HepG2 (cell line): ENCODE data around the gene SLC38A2. TPM values are rescaled to one million over a fixed set of nuclear protein-coding genes. Genes with fewer than 3 reads are reported as not detected.

Source experiments
- AGO2 ChIP-seq: fragments of 200-400 bp; formaldehyde crosslinking; optimal IDR thresholded peaks from 2 replicates; pipeline ENCODE3; 2017; ENCODE audit warnings: mild to moderate bottlenecking, low read depth, low read length, moderate library complexity
- CCDC6 ChIP-seq: sonication (generic); formaldehyde crosslinking; IDR thresholded peaks from 2 replicates; pipeline ENCODE4 v1.8.1; 2022; ENCODE audit warnings: mild to moderate bottlenecking, missing genetic modification reagents, moderate library complexity
- DNMT3B ChIP-seq: conservative IDR thresholded peaks from 2 replicates; pipeline ENCODE4 v1.6.1; 2016; ENCODE audit warnings: missing biosample characterization, control low read depth
- FIP1L1 ChIP-seq: fragments of 200-400 bp; formaldehyde crosslinking; IDR thresholded peaks from 2 replicates; pipeline ENCODE4 v1.6.1; 2018; ENCODE audit warnings: low read depth, mild to moderate bottlenecking, low read length, moderate library complexity, borderline replicate concordance; ENCODE audit not compliant: insufficient read depth
- FOSL2 ChIP-seq: sonication (generic); formaldehyde crosslinking; IDR thresholded peaks from 2 replicates; pipeline ENCODE4 v1.4.0; 2020; ENCODE audit warnings: missing genetic modification reagents
- HMG20A ChIP-seq: IDR thresholded peaks from 2 replicates; pipeline ENCODE4 v1.6.1; 2016; ENCODE audit warnings: borderline replicate concordance
- MTF1 ChIP-seq: sonication (generic); formaldehyde crosslinking; IDR thresholded peaks from 2 replicates; pipeline ENCODE4 v1.5.0; 2020; ENCODE audit warnings: missing genetic modification reagents
- NCOR1 ChIP-seq: fragments of 200-600 bp; sonication (generic); IDR thresholded peaks from 2 replicates; pipeline ENCODE4 v1.7.0; 2017; ENCODE audit warnings: antibody characterized with exemption, low read length, borderline replicate concordance
- PAF1 ChIP-seq: IDR thresholded peaks from 2 replicates; pipeline ENCODE4 v1.6.1; 2016; ENCODE audit warnings: missing genetic modification reagents, missing compliant biosample characterization
- POLR2G ChIP-seq: fragments of 200-400 bp; formaldehyde crosslinking; IDR thresholded peaks from 2 replicates; pipeline ENCODE4 v1.6.1; 2018; ENCODE audit warnings: mild to moderate bottlenecking, low read depth, low read length, moderate library complexity
- RBM22 ChIP-seq: fragments of 200-400 bp; formaldehyde crosslinking; optimal IDR thresholded peaks from 2 replicates; pipeline ENCODE3; 2017; ENCODE audit warnings: mild to moderate bottlenecking, low read length, moderate library complexity
- SSRP1 ChIP-seq: IDR thresholded peaks from 2 replicates; pipeline ENCODE4 v1.6.1; 2016; ENCODE audit warnings: control low read depth
- YEATS4 ChIP-seq: sonication (generic); formaldehyde crosslinking; IDR thresholded peaks from 2 replicates; pipeline ENCODE4 v1.4.0; 2020; ENCODE audit warnings: missing genetic modification reagents, borderline replicate concordance
- ZFP36L1 ChIP-seq: sonication (generic); formaldehyde crosslinking; IDR thresholded peaks from 2 replicates; pipeline ENCODE4 v1.8.0; 2022; ENCODE audit warnings: mild to moderate bottlenecking, missing genetic modification reagents, moderate library complexity
- ZFP37 ChIP-seq: sonication (generic); formaldehyde crosslinking; IDR thresholded peaks from 2 replicates; pipeline ENCODE4 v1.4.0; 2020; ENCODE audit warnings: missing genetic modification reagents, borderline replicate concordance
- ZNF12 ChIP-seq: sonication (generic); formaldehyde crosslinking; IDR thresholded peaks from 2 replicates; pipeline ENCODE4 v1.5.0; 2020; ENCODE audit warnings: missing genetic modification reagents
- ZNF24 ChIP-seq: fragments of 450-650 bp; IDR thresholded peaks from 2 replicates; pipeline ENCODE4 v1.6.1; 2017; ENCODE audit warnings: antibody characterized with exemption, mild to moderate bottlenecking
- ZNF441 ChIP-seq: sonication (generic); formaldehyde crosslinking; IDR thresholded peaks from 2 replicates; pipeline ENCODE4 v1.7.0; 2021; ENCODE audit warnings: missing genetic modification reagents, borderline replicate concordance
- ZNF563 ChIP-seq: sonication (generic); formaldehyde crosslinking; IDR thresholded peaks from 2 replicates; pipeline ENCODE4 v1.8.0; 2022; ENCODE audit warnings: mild to moderate bottlenecking, moderate library complexity, missing genetic modification reagents
- ZNF749 ChIP-seq: sonication (generic); formaldehyde crosslinking; IDR thresholded peaks from 2 replicates; pipeline ENCODE4 v1.8.0; 2022; ENCODE audit warnings: mild to moderate bottlenecking, missing genetic modification reagents, moderate library complexity, borderline replicate concordance
- ZNF878 ChIP-seq: sonication (generic); formaldehyde crosslinking; IDR thresholded peaks from 2 replicates; pipeline ENCODE4 v1.8.1; 2023; ENCODE audit warnings: mild to moderate bottlenecking, missing genetic modification reagents, moderate library complexity
- polyA plus RNA-seq, 8 experiments: library from polyadenylated mRNA; depleted of rRNA in 3 of 8; stranded (reverse) in 7 of 8; unstranded in 1 of 8; fragments of >200 nt; fragmentation: Illumina TruSeq in 4 of 8; extraction: Trizol in 4 of 8; gene quantifications; 2 replicates each; pipeline versions ENCODE4 v1.2.1 to v1.2.3, GENCODE V29; 2011 to 2016; ENCODE audit warnings: low read depth in 4 of 8, missing spikeins in 1 of 8, mixed read lengths in 1 of 8; ENCODE audit not compliant: insufficient read depth in 1 of 8
- total RNA-seq, 5 experiments: library from RNA; depleted of rRNA; stranded (reverse); fragments of >200 nt; fragmentation: Illumina TruSeq; extraction: Trizol; gene quantifications; 2 replicates each; pipeline ENCODE4 v1.2.3, GENCODE V29; 2016; ENCODE audit warnings: low read depth in 1 of 5
- TF ChIP-seq, protein P1 (sequence below): sonication (generic); formaldehyde crosslinking; conservative IDR thresholded peaks from 2 replicates; pipeline ENCODE4 v1.4.0; 2020; ENCODE audit warnings: missing genetic modification reagents
- TF ChIP-seq, protein P2 (sequence below): sonication (generic); formaldehyde crosslinking; IDR thresholded peaks from 2 replicates; pipeline ENCODE4; 2020; ENCODE audit warnings: missing genetic modification reagents, mild to moderate bottlenecking, borderline replicate concordance
- TF ChIP-seq, protein P3 (sequence below): sonication (generic); formaldehyde crosslinking; IDR thresholded peaks from 2 replicates; pipeline ENCODE4 v1.4.0; 2020; ENCODE audit warnings: mild to moderate bottlenecking, missing genetic modification reagents

The SLC38A2 gene
- total and polyA plus RNA-seq, 2 of the 13 experiments (the other 11 are each of a cell fraction or from before 2014, with no cell fraction given): 368 to 880 TPM

DNA sequence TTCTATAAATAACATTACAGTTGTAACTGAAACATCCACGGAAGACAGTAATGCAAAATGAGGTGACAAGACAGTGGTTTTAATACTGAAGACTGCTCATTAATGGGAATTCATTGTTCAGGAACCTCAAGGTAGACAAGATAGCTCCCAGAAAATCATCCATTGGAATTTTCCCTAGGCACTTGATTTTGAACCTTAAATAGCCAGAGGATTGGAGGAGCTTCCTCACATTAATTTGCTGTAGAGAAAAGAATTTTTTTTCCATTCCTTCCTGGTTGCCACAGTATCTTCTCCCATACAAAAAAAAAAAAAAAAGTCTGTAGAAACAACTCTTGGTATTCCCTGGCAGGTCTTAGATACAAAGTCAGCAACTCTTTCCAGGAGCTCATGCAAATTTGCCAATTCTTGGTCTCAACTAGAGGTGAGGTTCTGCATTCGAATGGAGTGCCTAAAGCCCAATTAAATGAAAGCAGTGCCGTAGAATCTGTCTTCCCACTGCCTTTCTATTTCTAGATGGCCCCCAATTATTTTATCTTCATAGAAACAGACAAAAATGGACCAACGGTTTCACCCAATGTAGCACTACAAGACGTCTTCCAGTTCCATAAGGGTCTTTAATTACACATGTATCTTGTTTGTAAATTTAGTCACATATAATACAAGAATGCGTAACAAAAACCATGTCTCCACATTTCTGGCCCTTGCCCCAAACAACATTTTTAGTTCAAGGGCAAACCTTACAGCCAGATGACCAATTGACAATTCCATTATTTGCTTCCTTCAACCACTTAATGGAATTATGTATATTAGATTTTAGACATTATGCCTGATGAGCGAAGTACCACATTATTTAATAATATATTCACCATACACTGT is 13.5 kb downstream of the SLC38A2 start (continued):
- TF ChIP-seq HMG20A: 0 out of 2 replicates have a peak, but pooled peaks have one; percentile 8
- TF ChIP-seq YEATS4 (CRISPR knock-in tag): no peak
- peak; percentile 100 for TF ChIP-seq RBM22
- peak; percentile 42; the same call in 1 of the 2 replicates for TF ChIP-seq SSRP1 (CRISPR knock-in tag)
- TF ChIP-seq, protein P1, sequence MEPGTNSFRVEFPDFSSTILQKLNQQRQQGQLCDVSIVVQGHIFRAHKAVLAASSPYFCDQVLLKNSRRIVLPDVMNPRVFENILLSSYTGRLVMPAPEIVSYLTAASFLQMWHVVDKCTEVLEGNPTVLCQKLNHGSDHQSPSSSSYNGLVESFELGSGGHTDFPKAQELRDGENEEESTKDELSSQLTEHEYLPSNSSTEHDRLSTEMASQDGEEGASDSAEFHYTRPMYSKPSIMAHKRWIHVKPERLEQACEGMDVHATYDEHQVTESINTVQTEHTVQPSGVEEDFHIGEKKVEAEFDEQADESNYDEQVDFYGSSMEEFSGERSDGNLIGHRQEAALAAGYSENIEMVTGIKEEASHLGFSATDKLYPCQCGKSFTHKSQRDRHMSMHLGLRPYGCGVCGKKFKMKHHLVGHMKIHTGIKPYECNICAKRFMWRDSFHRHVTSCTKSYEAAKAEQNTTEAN (CRISPR knock-in tag): no peak
- TF ChIP-seq PAF1 (CRISPR knock-in tag): peak; percentile 99
- peak; percentile 32 for TF ChIP-seq ZFP37
- TF ChIP-seq NCOR1: no peak
- TF ChIP-seq ZNF749 (CRISPR knock-in tag): no peak; the same call in 1 of the 2 replicates
- TF ChIP-seq CCDC6 (CRISPR knock-in tag): 0 out of 2 replicates have a peak, but pooled peaks have one; percentile 32
- no peak for TF ChIP-seq ZNF441
- TF ChIP-seq AGO2: no peak
- TF ChIP-seq, protein P2, sequence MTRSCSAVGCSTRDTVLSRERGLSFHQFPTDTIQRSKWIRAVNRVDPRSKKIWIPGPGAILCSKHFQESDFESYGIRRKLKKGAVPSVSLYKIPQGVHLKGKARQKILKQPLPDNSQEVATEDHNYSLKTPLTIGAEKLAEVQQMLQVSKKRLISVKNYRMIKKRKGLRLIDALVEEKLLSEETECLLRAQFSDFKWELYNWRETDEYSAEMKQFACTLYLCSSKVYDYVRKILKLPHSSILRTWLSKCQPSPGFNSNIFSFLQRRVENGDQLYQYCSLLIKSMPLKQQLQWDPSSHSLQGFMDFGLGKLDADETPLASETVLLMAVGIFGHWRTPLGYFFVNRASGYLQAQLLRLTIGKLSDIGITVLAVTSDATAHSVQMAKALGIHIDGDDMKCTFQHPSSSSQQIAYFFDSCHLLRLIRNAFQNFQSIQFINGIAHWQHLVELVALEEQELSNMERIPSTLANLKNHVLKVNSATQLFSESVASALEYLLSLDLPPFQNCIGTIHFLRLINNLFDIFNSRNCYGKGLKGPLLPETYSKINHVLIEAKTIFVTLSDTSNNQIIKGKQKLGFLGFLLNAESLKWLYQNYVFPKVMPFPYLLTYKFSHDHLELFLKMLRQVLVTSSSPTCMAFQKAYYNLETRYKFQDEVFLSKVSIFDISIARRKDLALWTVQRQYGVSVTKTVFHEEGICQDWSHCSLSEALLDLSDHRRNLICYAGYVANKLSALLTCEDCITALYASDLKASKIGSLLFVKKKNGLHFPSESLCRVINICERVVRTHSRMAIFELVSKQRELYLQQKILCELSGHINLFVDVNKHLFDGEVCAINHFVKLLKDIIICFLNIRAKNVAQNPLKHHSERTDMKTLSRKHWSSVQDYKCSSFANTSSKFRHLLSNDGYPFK (CRISPR knock-in tag): no peak
- TF ChIP-seq ZNF563 (CRISPR knock-in tag): no peak
- peak; percentile 93 for TF ChIP-seq POLR2G
- no peak for TF ChIP-seq MTF1 (CRISPR knock-in tag)
- no peak for TF ChIP-seq ZNF12 (CRISPR knock-in tag)
- peak; percentile 65; the same call in 1 of the 2 replicates for TF ChIP-seq FIP1L1
- TF ChIP-seq ZFP36L1 (CRISPR knock-in tag): 0 out of 2 replicates have a peak, but pooled peaks have one; percentile 29
- TF ChIP-seq DNMT3B (CRISPR knock-in tag): 0 out of 2 replicates have a peak, but pooled peaks have one; percentile 13
- no peak for TF ChIP-seq ZNF24
- no peak for TF ChIP-seq FOSL2 (CRISPR knock-in tag)
- peak; percentile 68; the same call in 1 of the 2 replicates for TF ChIP-seq ZNF878 (CRISPR knock-in tag)
- TF ChIP-seq, protein P3, sequence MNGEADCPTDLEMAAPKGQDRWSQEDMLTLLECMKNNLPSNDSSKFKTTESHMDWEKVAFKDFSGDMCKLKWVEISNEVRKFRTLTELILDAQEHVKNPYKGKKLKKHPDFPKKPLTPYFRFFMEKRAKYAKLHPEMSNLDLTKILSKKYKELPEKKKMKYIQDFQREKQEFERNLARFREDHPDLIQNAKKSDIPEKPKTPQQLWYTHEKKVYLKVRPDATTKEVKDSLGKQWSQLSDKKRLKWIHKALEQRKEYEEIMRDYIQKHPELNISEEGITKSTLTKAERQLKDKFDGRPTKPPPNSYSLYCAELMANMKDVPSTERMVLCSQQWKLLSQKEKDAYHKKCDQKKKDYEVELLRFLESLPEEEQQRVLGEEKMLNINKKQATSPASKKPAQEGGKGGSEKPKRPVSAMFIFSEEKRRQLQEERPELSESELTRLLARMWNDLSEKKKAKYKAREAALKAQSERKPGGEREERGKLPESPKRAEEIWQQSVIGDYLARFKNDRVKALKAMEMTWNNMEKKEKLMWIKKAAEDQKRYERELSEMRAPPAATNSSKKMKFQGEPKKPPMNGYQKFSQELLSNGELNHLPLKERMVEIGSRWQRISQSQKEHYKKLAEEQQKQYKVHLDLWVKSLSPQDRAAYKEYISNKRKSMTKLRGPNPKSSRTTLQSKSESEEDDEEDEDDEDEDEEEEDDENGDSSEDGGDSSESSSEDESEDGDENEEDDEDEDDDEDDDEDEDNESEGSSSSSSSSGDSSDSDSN: no peak
